MM.1S (cell line): Measurements from ENCODE around the gene AGBL4.

ENCODE experiments used
- DNase-seq: peaks from one replicate; pipeline ENCODE4 v3.0.0-alpha.2; 2015
- H2AFZ ChIP-seq: fragments of 300-600 bp; sonication (generic); 2 replicates; pipeline ENCODE4 v1.6.0; 2016; ENCODE audit warnings: antibody characterized with exemption, low read length
- H3F3A ChIP-seq: fragments of 300-600 bp; sonication (generic); 2 replicates; pipeline ENCODE4 v1.6.1; 2016; ENCODE audit warnings: mild to moderate bottlenecking, antibody characterized with exemption, low read length, moderate library complexity, mixed read lengths; ENCODE audit not compliant: insufficient read depth
- H3K27ac ChIP-seq: fragments of 300-600 bp; sonication (generic); 2 replicates; pipeline ENCODE4 v1.5.1; 2016; ENCODE audit warnings: mild to moderate bottlenecking, low read length
- H3K27me3 ChIP-seq: fragments of 300-600 bp; sonication (generic); replicated peaks from 2 replicates; pipeline ENCODE4 v1.6.0; 2016; ENCODE audit warnings: low read length; ENCODE audit not compliant: insufficient read depth
- H3K36me3 ChIP-seq: fragments of 300-600 bp; sonication (generic); replicated peaks from 2 replicates; pipeline ENCODE4 v1.6.1; 2016; ENCODE audit warnings: mild to moderate bottlenecking, low read length, mixed read lengths; ENCODE audit not compliant: insufficient read depth
- H3K4me1 ChIP-seq: fragments of 300-600 bp; sonication (generic); 2 replicates; pipeline ENCODE4 v1.6.1; 2016; ENCODE audit warnings: low read length, mixed read lengths
- H3K4me2 ChIP-seq: fragments of 300-600 bp; sonication (generic); 2 replicates; pipeline ENCODE4 v1.6.0; 2016; ENCODE audit warnings: low read depth, low read length
- H3K4me3 ChIP-seq: fragments of 300-600 bp; sonication (generic); 2 replicates; pipeline ENCODE4 v1.5.1; 2016; ENCODE audit warnings: low read length, mixed read lengths
- H3K79me2 ChIP-seq: fragments of 300-600 bp; sonication (generic); 2 replicates; pipeline ENCODE4 v1.6.1; 2016; ENCODE audit warnings: mixed run types, low read length, mixed read lengths
- H3K9ac ChIP-seq: fragments of 300-600 bp; sonication (generic); 2 replicates; pipeline ENCODE4 v1.6.1; 2016; ENCODE audit warnings: low read length, mixed read lengths
- H3K9me2 ChIP-seq: fragments of 300-600 bp; sonication (generic); replicated peaks from 2 replicates; pipeline ENCODE4 v1.6.1; 2016; ENCODE audit warnings: mild to moderate bottlenecking, low read length, mixed read lengths; ENCODE audit not compliant: insufficient read depth
- H3K9me3 ChIP-seq: fragments of 300-600 bp; sonication (generic); replicated peaks from 2 replicates; pipeline ENCODE4 v1.6.1; 2016; ENCODE audit warnings: mild to moderate bottlenecking, low read length, mixed read lengths; ENCODE audit not compliant: insufficient read depth
- H4K20me1 ChIP-seq: fragments of 300-600 bp; sonication (generic); 2 replicates; pipeline ENCODE4 v1.6.1; 2016; ENCODE audit warnings: mild to moderate bottlenecking, low read length, moderate library complexity, mixed read lengths; ENCODE audit not compliant: insufficient read depth
- EZH2 ChIP-seq: fragments of 300-600 bp; sonication (generic); optimal IDR thresholded peaks from 2 replicates; pipeline ENCODE3; 2017; ENCODE audit warnings: low read depth, mild to moderate bottlenecking, antibody characterized with exemption, low read length, mixed read lengths
- EZH2phosphoT487 ChIP-seq: fragments of 300-600 bp; sonication (generic); IDR thresholded peaks from 2 replicates; pipeline ENCODE4 v1.6.1; 2018; ENCODE audit warnings: antibody characterized with exemption, low read length
- TF ChIP-seq, protein P1 (sequence below): fragments of 300-600 bp; sonication (generic); IDR thresholded peaks from 2 replicates; pipeline ENCODE4 v1.5.1; 2016; ENCODE audit warnings: antibody characterized with exemption, low read length, mixed read lengths

AGBL4 gene

GRCh38 chr1:48654606-48655210 is 1369.0 kb downstream of the AGBL4 start:
- no peaks in the 10 kb centered on the region for H3K4me1 ChIP-seq
- H3K4me2 ChIP-seq = no peak overlapping the region
- no peak overlapping the region for H2AFZ ChIP-seq
- H3F3A ChIP-seq = no peaks in the 10 kb centered on the region
- DNase-seq = no peak
- no peak overlapping the region for H3K9ac ChIP-seq
- H4K20me1 ChIP-seq = no peaks in the 10 kb centered on the region
- no peaks in the 10 kb centered on the region for H3K9me3 ChIP-seq
- TF ChIP-seq EZH2phosphoT487 = no peak
- TF ChIP-seq, protein P1, sequence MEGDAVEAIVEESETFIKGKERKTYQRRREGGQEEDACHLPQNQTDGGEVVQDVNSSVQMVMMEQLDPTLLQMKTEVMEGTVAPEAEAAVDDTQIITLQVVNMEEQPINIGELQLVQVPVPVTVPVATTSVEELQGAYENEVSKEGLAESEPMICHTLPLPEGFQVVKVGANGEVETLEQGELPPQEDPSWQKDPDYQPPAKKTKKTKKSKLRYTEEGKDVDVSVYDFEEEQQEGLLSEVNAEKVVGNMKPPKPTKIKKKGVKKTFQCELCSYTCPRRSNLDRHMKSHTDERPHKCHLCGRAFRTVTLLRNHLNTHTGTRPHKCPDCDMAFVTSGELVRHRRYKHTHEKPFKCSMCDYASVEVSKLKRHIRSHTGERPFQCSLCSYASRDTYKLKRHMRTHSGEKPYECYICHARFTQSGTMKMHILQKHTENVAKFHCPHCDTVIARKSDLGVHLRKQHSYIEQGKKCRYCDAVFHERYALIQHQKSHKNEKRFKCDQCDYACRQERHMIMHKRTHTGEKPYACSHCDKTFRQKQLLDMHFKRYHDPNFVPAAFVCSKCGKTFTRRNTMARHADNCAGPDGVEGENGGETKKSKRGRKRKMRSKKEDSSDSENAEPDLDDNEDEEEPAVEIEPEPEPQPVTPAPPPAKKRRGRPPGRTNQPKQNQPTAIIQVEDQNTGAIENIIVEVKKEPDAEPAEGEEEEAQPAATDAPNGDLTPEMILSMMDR = no peak
- no peak for TF ChIP-seq EZH2
- no peaks in the 10 kb centered on the region for H3K36me3 ChIP-seq
- no peak overlapping the region for H3K4me3 ChIP-seq
- no peak overlapping the region for H3K27ac ChIP-seq
- no peaks in the 10 kb centered on the region for H3K27me3 ChIP-seq
- no peaks in the 10 kb centered on the region for H3K9me2 ChIP-seq
- H3K79me2 ChIP-seq = no peaks in the 10 kb centered on the region

DNA sequence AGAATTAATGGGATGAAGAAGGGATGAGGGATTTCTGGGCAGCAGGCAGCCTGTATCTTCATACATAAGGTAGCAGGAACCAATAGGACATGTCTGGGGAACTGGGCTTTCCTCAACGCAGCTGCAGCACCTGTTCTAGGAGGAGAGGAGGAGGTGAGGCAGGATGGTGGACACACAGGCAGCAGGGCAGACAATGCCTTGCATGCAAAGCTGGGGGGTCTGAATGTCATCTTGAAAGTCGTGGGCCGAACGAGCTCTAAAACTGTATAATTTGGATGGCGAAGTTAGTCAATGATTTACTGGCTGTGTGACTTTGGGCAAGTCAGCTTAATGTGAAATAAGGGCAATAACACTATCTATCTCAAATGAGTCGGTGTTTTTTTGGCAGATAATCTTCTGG is 1371.4 kb downstream of the AGBL4 start:
- no peaks in the 10 kb centered on the region for H3K4me1 ChIP-seq
- no peak overlapping the region for H2AFZ ChIP-seq
- H3K79me2 ChIP-seq = no peaks in the 10 kb centered on the region
- H3F3A ChIP-seq = no peaks in the 10 kb centered on the region
- H3K9me3 ChIP-seq = no peaks in the 10 kb centered on the region
- H3K4me3 ChIP-seq = no peak overlapping the region
- H3K4me2 ChIP-seq = no peak overlapping the region
- no peak for DNase-seq
- no peaks in the 10 kb centered on the region for H4K20me1 ChIP-seq
- H3K9me2 ChIP-seq = no peaks in the 10 kb centered on the region
- H3K36me3 ChIP-seq = no peaks in the 10 kb centered on the region
- H3K9ac ChIP-seq = no peak overlapping the region
- TF ChIP-seq, protein P1 = no peak
- TF ChIP-seq EZH2 = no peak
- TF ChIP-seq EZH2phosphoT487 = no peak
- no peaks in the 10 kb centered on the region for H3K27me3 ChIP-seq
- H3K27ac ChIP-seq = no peak overlapping the region

GRCh38 chr1:48649880-48650279 is 1373.9 kb downstream of the AGBL4 start:
- Histone ChIP-seq H3K36me3 (no peaks in the 10 kb centered on the region), H3K9ac (no peak overlapping the region), H4K20me1 (no peaks in the 10 kb centered on the region), H3K4me2 (no peak overlapping the region), H3K4me1 (no peaks in the 10 kb centered on the region), H3K79me2 (no peaks in the 10 kb centered on the region), H3K4me3 (no peak overlapping the region), H3K27ac (no peak overlapping the region), H2AFZ (no peak overlapping the region), H3K27me3 (no peaks in the 10 kb centered on the region), H3K9me2 (no peaks in the 10 kb centered on the region), H3F3A (no peaks in the 10 kb centered on the region), H3K9me3 (no peaks in the 10 kb centered on the region)
- DNase-seq = no peak
- no peak for TF ChIP-seq EZH2
- TF ChIP-seq, protein P1 = no peak
- TF ChIP-seq EZH2phosphoT487 = no peak
